A549 (cell line): ENCODE data around the gene RNF220.

Experiments used
- CTCF ChIP-seq: fragments of >200 bp; sonication (Bioruptor Twin); formaldehyde crosslinking; IDR thresholded peaks from 3 replicates; pipeline ENCODE4 v1.5.1; 2016
- MAX ChIP-seq: IDR thresholded peaks from 2 replicates; pipeline ENCODE4 v1.6.1; 2012
- POLR2A ChIP-seq: IDR thresholded peaks from 2 replicates; pipeline ENCODE4 v1.6.1; 2012; ENCODE audit warnings: mild to moderate bottlenecking, low read length

GRCh38 chr1:44685218-44685617 lies 280.2 kb downstream of the RNF220 start:
- TF ChIP-seq MAX (no peak), POLR2A (no peak), CTCF (no peak)
